Breast epithelium (tissue), 3 donors: ENCODE results near the gene RHBDF1.

Experiments
- CTCF ChIP-seq, 3 donors: fragments of 450-650 bp; IDR thresholded peaks; one replicate each; pipeline ENCODE4 v1.5.1; 2016 to 2017; ENCODE audit warnings: antibody characterized with exemption in 3 of 3, mild to moderate bottlenecking in 3 of 3, moderate library complexity in 3 of 3
- POLR2A ChIP-seq: fragments of 450-650 bp; IDR thresholded peaks from one replicate; pipeline ENCODE4 v1.6.1; 2016; ENCODE audit warnings: antibody characterized with exemption, mild to moderate bottlenecking, moderate library complexity
- POLR2AphosphoS5 ChIP-seq, 3 donors: sonication (generic); formaldehyde crosslinking; IDR thresholded peaks; one replicate each; pipeline ENCODE4 v1.6.1; 2017; ENCODE audit warnings: antibody characterized with exemption in 3 of 3

DNA sequence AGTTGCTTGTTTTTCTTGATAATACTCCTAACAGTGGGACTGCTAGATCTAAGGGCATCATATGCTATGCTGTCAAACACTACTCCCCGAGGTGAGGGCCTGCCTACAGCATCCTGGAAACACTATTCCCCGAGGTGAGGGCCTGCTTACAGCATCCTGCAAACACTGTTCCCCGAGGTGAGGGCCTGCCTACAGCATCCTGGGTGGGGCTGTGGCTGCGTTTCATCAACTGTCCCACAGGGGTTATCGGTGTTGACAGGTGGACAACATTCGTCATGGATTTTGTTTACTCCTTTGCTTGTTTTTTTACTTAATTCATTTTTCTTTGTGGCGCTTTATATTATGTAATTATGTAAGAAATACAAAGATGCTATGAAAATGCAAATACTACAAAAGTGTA, 43.6 kb upstream of the RHBDF1 start:
- TF ChIP-seq POLR2A, result no peak
- TF ChIP-seq POLR2AphosphoS5 (IDR thresholded peaks at IDR 0.05), result no peak
- TF ChIP-seq CTCF (IDR thresholded peaks at IDR 0.05), result no peak
